Stimulated activated CD8-positive, alpha-beta memory T cell treated with anti-CD3 and anti-CD28 coated beads, Interleukin-7, amount 100 ng/mL, for 1 hour (primary cell): ENCODE data around the gene CAMTA1.

Experiments used
- DNase-seq, 2 donors: peaks; one replicate each; pipeline ENCODE4 v3.0.0-alpha.2; 2020; ENCODE audit warnings: low read depth in 2 of 2

CAMTA1 gene

DNA sequence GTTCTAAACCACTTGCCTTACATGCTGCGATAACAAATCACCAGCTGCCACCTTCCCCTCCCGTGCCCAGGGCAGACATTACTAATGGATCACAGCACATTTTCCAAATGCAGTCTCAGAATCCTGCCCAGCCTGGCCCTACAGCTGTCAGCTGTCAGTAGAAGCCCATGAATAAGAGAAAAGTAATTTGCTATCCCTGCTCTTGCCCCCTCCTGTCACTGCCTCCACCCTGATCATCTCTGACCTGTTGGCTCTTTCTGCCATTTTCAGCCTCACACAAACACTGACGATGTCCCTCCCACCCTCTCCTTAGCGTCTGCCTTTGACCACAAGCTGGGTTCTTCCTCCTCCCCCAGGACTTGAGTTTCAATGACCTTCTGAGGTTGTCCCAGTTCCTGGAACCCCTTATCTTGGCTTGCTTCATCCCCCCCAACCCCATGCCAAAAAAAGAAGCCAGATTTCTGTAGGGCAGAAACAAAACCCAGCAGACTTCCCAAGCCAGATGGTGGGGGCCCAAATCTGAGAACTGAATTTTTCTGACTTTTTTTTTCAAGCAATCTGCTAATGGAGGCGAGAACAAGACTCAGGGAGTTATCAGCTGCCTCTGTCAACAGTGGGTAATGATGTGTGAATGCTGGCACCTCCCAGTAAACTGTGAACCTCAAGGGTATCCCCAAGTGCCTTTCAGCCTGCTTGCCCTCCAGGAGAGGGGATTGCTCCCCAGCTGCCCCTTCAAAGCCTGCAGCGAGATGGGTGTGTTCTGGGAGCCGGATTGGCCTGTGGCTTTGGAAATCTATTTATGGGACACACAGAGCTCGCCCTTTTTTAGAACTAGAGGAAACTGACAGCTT is 769.4 kb downstream of the CAMTA1 start:
- DNase-seq: no peak

DNA sequence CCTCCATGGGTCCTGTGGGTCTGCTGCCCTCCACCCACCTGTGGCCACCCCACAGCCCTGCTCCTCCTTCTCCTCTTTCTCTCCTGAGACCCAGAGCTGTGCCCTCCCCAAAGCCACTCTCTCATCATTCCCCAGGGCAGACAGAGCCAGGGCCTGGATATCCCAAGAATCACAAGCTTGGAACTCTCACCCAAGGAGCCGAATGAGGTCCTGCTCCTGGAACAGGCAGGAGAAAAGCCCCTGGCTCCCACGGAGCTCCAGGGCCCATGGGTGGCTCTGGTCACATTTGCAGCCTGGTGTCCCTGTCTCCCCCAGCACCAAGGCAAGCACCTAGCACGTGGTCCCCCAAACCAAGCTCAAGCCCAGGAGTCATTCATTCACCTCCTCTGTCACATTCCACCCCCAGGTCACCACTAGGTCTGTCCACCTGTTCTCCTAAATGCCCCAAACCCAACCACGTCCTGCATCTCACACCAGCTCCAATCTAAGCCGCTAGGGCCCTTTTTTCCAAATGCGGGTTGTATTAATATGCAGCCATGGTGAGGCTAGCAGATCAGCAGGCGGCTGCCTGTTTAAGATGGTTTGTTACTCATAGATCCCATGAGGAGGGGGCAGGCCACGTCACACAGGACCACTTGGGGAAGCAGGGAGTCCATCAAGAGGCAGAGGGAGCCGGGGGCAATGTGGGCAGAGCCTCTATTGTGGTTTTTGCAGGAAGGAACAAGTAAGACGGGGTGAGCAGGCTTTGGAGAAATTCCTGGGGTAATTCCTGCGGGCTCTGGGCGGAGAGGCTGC is 770.3 kb downstream of the CAMTA1 start:
- no peak for DNase-seq

DNA sequence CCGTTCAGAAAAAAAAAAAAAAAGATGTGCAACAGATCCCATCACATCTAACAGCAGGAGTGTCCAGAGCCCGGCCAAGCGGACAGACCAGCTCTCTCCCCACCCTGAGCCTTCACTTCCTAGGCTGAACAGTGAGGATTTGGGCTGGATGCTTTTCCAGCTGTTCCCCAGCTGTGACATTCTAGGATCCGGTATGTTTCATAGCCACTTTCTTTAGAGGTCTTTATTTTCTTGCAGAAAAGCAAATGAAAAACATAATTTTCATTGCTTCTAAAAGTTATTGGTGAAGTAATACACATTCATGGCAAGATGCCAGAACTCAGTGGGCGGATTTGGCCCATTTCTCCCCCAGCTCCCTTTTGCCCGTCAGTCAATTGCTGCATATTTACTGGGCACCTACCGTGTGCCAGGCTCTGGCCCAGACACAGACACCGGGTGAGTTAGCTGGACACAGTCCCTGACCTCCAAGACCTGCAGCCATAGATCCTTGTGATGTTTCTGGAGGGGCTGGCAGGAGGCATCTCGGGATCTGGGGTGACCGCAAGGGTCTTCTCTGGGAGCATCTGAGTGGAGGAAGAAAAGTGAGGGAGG is 772.1 kb downstream of the CAMTA1 start:
- DNase-seq: no peak

- no peak for DNase-seq
Measured at GRCh38 chr1:7558041-7558461, 772.8 kb downstream of the CAMTA1 start.

- DNase-seq: no peak
Measured at GRCh38 chr1:7558481-7558880, 773.2 kb downstream of the CAMTA1 start.

GRCh38 chr1:7558921-7559869 is 773.9 kb downstream of the CAMTA1 start:
- no peak for DNase-seq

GRCh38 chr1:7560128-7560527 is 774.9 kb downstream of the CAMTA1 start:
- DNase-seq: no peak

DNA sequence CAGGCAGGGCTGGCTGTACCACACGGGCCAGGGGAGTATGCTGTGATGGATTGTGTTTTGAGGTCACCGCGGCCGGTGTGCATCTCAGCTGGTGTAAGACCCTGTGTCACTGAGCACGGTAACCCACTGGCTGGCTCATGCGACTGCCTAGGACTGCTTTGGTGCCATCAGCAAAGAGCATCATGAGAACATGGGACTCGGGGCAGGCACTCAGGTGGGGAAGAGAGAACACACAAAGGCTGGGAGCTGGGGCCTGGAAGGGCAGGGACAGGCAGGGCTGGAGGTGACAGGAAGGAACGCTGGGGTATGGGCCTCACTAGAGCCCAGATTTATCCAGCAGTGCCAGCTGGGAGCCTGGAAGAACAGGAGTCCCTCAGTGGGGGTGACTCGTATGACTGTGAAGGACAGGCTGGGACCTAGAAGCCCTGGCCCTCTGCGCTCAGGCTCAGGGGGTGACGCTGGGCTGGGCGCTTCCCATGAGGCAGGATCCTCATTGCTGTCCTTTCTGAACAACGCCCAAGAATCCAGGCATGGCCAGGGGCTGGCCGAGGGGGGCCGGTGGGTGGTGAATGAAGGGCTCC is 775.4 kb downstream of the CAMTA1 start:
- DNase-seq: no peak

GRCh38 chr1:7561331-7561921 is 776.2 kb downstream of the CAMTA1 start:
- DNase-seq: no peak

DNA sequence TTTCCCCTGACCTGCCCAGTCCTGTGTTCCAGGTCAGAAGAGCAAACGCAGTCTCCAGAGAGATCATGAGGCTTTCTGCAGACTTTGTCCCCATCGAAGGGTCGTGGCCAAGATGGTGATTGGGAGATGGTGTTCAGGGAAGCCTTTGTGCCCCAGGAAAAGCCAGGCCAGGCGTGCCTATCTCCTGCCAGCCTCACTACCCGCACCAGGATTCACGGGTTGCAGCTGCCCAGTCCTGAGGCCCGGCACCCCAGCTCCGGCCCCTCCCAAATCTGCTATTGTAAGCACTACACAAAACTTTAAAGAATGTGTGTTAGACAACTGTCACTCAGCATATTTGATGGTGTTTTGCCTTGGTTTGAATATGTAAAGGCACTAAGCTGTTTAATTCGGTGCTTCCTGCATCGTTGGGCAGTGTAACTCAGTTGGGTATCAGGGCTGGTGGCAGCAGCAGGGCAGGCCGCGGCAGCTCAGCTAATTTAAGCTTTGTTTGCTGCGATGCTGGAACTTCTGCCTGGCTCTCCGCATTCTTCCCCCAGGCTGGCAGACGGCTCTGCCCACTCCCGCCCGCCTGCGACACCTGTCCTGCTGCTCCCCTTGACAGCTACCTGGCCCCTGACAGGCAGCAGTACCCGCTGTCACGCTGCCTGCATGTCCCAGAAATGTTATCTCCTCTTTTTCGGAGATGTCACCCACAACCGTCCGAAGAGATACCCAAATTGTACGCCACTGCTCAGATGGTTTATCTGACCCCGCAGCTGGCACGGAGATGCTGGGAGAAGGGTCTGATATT is 776.9 kb downstream of the CAMTA1 start:
- DNase-seq: no peak

DNA sequence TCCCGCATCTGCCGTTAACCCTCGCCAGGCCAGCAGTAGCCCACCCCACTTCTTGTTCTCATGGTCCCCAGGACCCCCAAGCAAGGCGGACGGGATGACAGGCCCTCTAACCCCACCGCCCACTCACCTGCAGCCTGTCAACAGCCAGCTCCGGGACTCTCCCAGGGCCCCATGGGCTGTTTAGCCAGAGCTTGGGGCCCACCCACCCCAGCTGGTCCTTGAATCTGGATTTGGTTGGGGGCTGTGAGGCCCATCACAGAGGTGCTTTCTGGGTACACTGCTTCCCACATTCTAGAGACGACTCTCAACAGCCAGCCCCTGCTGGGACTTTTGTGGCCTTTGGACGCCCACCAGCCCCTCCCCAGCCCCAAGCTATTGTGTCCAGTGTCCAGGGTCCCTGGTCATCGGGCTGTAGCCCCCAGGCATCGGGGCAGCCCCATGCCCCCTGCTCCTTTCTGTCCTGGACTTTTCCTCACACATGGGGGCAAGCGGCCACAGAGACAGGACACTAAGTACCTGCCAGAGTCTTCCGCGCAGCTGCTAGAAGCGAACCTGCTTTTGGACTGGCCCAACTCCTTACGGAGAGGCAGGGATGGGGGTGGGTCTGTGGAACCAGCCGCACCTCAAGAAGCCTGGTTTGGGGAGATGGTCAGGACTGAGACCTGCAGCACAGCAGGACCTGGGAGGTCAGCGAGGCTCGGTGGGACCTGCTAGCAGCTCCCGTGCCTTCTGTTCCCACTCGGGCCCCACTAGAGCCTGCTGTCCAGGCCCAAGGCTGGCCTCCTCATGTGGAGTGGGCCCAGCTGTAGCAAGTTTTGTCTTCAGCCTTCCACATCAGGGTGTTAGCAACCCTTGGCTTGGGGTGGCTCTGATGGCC is 777.7 kb downstream of the CAMTA1 start:
- no peak for DNase-seq

GRCh38 chr1:7564137-7564536 is 778.9 kb downstream of the CAMTA1 start:
- DNase-seq: no peak

- DNase-seq: no peak
Measured at GRCh38 chr1:7565099-7565750, 780.0 kb downstream of the CAMTA1 start.

DNA sequence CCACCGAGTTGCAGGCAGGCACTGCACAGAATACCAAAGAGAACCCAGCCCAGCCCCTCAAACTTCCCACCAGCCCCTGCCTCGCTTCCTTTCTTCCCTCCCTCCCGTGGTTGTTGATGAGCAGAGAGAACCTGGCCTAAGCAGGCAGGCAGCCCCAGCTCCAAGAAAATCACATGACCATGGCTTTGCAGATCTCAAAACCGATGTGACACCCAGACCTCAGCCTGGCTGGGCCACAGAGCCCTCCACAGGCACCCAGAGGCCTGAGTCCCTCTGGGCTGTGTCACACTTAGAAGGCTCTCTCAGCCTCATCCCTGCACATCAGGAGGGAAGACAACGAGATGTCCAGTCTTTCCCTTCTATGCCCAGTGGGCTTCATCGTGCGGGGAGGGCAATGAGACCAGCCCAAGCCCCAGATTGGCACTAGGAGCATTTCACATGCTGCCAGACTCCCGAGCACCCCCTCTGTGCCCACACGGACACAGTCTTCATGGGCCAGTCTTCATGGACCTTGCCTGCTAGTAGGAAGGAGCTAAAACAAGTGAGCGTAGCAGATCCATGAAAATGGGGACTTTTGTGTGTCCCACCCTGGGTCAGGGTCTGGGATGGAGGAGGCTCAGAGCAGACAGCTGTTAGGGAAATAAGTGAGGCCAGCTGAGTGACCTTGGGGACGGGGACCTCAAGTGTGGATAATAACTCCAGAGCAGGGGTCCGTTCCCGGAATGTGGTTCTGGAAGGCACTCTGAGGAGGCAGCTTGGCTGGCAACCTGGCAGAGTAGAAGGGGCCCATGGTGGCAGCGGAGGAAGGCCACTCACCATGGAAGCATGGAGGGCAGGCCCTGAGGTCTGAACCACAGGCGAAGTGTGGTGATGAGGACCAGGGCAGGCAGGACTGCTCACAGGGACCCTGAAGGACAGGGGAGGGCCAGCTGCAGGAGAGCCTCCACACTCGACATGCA is 781.4 kb downstream of the CAMTA1 start:
- DNase-seq: no peak

- DNase-seq: no peak
Measured at GRCh38 chr1:7567376-7567775, 782.1 kb downstream of the CAMTA1 start.

DNA sequence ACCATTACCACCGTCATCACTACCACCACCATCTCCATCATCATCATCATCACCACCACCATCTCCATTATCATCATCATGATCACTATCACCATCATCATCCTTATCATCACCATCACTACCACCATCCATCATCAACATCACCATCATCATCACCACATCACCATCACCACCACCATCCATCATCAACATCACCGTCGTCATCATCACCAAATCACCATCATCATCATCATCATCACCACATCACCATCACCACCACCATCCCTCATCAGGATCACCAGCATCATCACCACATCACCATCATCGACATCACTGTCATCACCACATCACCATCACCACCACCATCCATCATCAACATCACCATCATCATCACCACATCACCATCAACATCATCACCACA is 782.8 kb downstream of the CAMTA1 start:
- DNase-seq: no peak

DNA sequence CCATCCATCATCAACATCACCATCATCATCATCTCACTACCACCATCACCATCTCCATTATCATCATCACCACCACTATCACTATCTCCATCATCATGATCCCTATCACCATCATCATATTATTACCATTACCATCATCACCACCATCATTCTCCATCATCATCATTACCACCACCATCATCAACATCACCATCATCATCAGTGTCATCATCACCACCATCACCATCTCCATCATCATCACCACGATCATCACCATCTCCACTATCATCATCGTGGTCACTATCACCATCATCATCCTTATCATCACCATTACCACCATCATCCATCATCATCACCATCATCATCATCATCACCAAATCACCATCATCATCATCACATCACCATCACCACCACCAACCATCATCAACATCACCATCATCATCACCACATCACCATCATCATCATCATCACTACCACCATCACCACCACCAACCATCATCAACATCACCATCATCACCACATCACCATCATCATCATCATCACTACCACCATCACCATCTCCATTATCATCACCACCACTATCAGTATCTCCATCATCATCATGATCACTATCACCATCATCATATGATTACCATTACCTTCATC is 783.8 kb downstream of the CAMTA1 start:
- no peak for DNase-seq
